Measurements from ENCODE around the gene TSPAN3.

TSPAN3 gene

DNA sequence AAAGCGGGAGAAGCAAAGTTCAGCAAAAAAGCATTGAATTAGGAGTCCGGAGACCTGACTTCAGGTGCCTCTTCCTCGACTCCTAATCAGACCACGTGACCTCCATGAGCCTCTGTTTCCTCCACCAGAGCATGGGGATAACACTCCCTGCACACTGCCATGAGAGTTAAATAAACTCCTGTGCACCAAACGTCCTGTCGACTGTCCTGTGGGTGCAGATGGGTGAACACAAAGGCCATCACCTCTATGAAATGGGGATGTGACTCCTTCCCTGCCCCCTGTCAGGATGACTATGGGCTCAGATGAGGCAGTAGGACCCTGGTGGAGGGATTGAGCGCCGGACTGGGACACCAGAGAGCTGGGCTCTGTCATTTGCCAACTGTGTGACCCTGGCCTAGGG is 13.5 kb upstream of the TSPAN3 start:
- no peak for DNase-seq (ENCODE audit: low spot score)

DNA sequence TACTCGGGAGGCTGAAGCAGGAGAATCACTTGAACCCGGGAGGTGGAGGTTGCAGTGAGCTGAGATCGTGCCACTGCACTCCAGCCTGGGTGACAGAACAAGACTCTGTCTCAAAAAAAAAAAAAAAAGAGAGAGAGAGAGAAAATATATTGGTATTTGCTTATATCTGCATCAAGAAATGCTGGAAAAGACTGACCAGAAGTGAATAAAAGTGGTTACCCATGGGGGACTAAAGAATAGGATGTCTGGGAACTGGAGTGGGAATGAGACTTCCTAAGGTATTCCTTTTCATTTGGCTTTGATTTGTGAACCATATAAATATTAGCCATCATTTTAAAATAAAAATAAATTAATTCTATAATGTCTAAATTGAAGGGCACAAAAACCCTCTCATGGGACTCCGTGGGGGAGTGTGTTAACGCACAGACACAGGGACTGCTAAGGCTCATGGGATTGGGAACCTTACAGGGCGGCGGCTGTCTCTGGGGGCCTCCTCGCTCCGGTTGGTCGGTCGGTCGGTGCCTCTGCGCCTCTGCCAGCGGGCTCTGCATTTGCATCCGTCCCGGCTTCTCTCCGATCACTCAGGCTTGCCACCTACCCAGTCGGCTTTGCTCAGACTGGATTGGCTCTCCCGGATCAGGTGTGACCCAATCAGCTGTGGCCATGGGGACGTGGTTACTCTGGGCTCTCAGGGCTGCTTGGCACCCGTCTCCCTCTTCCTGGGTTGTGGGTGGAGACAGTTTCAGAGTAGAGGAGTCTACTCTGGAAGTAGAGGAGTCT is 12.7 kb upstream of the TSPAN3 start:
- no peak for DNase-seq (ENCODE audit: low spot score)

DNA sequence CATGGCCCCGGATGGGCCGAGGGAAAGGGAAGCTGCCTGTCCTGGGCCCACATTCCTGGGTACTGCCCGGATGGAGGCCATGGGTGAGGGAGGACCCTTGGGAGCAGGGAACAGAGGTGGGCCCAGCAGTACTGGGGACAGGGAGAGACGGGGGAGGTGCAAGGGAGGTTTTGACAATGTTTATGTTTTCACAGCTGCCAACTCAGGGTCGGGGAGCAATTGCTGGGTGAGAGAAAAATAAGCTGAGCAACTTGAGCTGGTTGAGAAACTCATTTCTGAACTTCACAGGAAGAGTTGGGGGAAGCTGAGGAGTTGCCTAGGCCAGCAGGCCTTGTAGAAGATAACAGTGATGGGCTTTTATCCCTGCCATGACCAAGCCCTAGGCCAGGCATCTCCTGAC is 11.1 kb upstream of the TSPAN3 start:
- no peak for DNase-seq (ENCODE audit: low spot score)

DNA sequence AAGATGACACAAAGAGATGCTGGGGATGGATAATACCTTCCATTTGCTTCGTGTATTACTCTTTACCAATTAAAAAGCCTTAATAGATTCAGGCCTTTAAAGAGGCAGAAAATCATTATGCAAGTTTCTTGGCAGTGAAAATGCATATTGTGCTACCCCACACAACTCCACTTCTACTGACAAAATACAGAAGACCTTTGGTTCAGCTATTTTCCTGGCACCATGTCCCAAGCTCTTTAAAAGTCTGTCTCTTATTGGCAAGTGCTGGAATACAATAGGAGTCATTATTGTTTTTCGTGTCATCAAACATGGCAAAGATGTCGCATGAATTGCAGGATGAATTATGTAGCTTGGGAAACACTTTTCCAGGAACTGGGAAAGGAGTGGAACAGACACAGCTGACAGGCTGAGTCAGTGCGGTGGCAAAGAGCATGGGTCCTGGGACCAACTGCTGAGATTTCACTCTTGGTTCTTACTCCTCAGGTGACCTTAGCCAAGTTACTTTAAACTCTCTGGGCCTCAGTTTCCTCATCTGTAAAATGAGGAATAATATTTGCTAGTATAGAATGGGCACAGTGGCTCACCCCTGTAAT is 5.5 kb upstream of the TSPAN3 start:
- DNase-seq (ENCODE audit: low spot score) = no peak

DNA sequence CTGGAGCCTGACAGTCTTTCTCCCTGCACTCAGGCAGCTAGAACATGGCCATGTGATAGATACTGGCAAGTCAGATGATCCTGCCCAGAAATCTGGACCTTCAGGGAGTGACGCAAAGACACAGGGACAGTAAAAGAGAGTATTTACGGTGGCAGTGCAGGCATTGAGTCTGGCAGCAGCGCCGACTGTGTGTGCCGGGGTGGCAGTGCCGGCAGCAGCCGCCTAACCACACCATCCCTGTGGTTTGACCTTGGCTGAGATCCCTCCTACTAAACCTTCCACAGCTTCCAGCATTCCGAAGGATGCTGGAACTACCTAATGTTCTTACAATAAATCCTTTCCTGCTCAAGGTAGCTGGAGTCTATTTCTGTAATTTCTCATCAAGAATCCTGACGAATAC is 4.6 kb upstream of the TSPAN3 start:
- no peak for DNase-seq (ENCODE audit: low spot score)

- DNase-seq (ENCODE audit: low spot score) = no peak
Measured at GRCh38 chr15:77074350-77074749, 3.4 kb upstream of the TSPAN3 start.

- DNase-seq (ENCODE audit: low spot score) = no peak
Measured at GRCh38 chr15:77071305-77072223, 655 bp upstream of the TSPAN3 start.

GRCh38 chr15:77070180-77070494 is 772 bp downstream of the TSPAN3 start:
- DNase-seq (ENCODE audit: low spot score) = no peak

GRCh38 chr15:77069521-77070121 is 1.3 kb downstream of the TSPAN3 start:
- no peak for DNase-seq (ENCODE audit: low spot score)

GRCh38 chr15:77068633-77069032 is 2.3 kb downstream of the TSPAN3 start:
- DNase-seq (ENCODE audit: low spot score) = no peak

- no peak for DNase-seq (ENCODE audit: low spot score)
Measured at GRCh38 chr15:77067691-77068367, 3.1 kb downstream of the TSPAN3 start.

- DNase-seq (ENCODE audit: low spot score) = no peak
Measured at GRCh38 chr15:77066971-77067690, 3.8 kb downstream of the TSPAN3 start.

DNA sequence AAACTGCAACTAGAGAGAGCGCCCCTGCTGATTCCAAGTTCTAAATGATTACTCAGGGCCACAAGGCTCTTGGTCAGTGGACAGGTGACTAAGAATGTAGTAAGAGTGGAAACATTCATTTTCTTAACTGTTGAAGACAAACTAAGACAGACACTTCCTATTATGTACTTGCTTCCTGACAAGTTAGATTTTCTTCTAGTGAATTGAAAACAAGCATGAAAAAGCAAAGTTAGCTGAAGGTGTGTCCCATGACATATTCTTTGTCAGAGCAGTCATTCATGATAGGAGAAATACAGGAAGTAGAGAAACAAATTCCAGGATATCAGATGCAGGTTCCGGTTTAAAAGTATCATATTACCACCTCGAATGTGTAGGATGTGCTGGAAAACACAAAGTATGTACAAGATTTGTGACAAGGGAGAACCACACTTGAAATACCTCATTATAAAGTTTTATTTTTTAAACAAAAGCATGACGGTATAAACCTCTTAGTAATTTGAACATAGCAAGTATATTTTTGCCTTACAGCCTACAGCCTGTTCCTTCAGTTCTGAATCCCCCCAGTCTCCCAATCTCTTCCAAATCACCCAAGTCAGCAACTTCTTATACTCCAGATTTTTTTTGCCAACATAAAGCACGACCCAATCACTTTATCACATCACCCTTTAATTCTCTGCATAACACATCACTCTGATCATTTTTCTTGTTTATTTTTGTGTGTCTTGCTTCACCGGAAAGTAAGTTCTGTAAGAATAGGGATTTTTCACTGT is 6.2 kb downstream of the TSPAN3 start:
- no peak for DNase-seq (ENCODE audit: low spot score)

GRCh38 chr15:77064063-77064462 is 6.8 kb downstream of the TSPAN3 start:
- no peak for DNase-seq (ENCODE audit: low spot score)

- no peak for DNase-seq (ENCODE audit: low spot score)
Measured at GRCh38 chr15:77063249-77063648, 7.7 kb downstream of the TSPAN3 start.

GRCh38 chr15:77060546-77060945 is 10.4 kb downstream of the TSPAN3 start:
- no peak for DNase-seq (ENCODE audit: low spot score)

- DNase-seq (ENCODE audit: low spot score) = no peak
Measured at GRCh38 chr15:77059786-77060361, 11.0 kb downstream of the TSPAN3 start.

- DNase-seq (ENCODE audit: low spot score) = no peak
Measured at GRCh38 chr15:77058468-77058867, 12.4 kb downstream of the TSPAN3 start.

GRCh38 chr15:77057685-77058084 is 13.2 kb downstream of the TSPAN3 start:
- no peak for DNase-seq (ENCODE audit: low spot score)

DNA sequence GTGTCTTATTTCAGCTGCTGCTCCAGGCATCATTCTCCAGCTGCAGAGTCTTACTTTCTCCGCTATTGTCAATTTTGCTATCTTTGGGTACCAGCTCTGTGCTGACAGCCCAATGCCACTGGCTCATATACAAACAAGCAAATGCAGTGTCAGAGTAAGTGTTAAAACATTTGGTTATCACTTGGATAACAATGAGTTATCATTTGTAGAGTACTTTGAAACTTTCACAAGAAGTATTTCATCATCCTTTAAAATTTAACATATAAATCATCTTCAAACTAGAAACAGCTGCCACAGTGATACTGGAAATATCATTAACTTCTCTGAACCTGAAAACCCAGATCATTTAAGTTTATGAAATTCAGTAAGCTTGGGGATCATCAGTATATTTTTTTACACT is 13.8 kb downstream of the TSPAN3 start:
- no peak for DNase-seq (ENCODE audit: low spot score)
